ENCODE measurements around the gene BMP8A. TPM values are rescaled to one million over a fixed set of nuclear protein-coding genes. Genes with fewer than 3 reads are reported as not detected.
A peak's percentile ranks its signal among the peaks of the same experiment; 100 is the strongest.
"Not testable (repeated sequence)": the region's sequence is repeated elsewhere in the genome, so short reads cannot be mapped to it uniquely, and the experiment has no call there.

The BMP8A gene, protein sequence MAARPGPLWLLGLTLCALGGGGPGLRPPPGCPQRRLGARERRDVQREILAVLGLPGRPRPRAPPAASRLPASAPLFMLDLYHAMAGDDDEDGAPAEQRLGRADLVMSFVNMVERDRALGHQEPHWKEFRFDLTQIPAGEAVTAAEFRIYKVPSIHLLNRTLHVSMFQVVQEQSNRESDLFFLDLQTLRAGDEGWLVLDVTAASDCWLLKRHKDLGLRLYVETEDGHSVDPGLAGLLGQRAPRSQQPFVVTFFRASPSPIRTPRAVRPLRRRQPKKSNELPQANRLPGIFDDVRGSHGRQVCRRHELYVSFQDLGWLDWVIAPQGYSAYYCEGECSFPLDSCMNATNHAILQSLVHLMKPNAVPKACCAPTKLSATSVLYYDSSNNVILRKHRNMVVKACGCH
- 0.05 TPM in 1 of 2 replicates, not detected in the other for total RNA-seq (2014; rRNA removed; shearing (Covaris generic))

- DNase-seq (ENCODE audit: low spot score) = peak; percentile 57
These were observed at the start of gene BMP8A for GRCh38 chr1:39491146-39491921. Gene BMP8A (plus strand): TSS chr1:39491636. CDS start chr1:39491992, 356 bp downstream.

DNA sequence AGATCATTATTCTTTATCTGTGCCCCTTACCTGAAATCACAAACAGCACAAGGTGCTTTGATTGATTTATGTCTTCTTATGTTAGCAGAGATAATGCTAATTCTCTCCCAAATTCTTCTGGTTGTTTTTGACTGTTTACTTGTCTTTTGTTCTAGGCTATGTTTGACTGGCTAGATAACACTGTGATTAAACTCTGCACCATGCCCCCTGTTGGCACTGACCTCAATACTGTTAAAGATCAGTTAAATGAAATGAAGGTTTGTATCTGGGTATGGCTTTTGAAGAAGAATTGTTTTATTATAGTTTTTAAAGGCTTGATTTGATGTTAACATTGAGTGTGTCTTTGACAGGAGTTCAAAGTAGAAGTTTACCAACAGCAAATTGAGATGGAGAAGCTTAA, 49.6 kb upstream of the BMP8A start:
- DNase-seq (ENCODE audit: low spot score) = no peak

GRCh38 chr1:39445573-39445972, 45.9 kb upstream of the BMP8A start:
- DNase-seq (ENCODE audit: low spot score) = no peak

GRCh38 chr1:39446986-39447567, 44.4 kb upstream of the BMP8A start:
- DNase-seq (ENCODE audit: low spot score) = no peak

DNA sequence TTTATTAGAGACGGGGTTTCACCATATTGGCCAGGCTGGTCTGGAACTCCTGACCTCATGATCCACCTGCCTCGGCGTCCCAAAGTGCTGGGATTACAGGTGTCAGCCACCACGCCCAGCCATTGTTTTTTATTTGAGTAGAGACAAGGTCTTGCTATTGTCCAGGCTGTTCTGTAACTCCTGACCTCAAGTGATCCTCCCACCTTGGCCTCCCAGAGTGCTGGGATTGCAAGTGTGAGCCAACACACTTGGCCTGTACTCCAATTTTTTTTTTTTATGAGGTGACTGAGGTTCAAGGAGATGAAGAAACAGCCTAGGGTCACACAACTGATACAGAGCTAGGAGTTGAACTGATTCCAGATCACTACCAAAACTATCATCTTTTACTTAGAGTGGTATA, 41.4 kb upstream of the BMP8A start:
- DNase-seq (ENCODE audit: low spot score) = not testable (repeated sequence)

- no peak for DNase-seq (ENCODE audit: low spot score)
These were observed 40.4 kb upstream of the BMP8A start for GRCh38 chr1:39450956-39451606.

DNA sequence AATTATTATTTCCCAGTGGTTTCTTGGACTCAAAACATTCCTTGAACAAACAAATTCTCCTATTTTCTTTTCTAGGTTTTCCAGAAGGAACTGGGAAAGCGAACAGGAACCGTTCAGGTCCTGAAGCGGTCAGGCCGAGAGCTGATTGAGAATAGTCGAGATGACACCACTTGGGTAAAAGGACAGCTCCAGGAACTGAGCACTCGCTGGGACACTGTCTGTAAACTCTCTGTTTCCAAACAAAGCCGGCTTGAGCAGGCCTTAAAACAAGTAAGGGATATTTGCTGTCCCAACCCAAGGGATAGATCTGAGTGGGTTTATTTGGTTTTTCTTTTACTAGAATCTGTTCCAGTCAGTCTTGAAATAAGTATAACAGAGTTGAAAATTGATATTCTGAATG, 39.4 kb upstream of the BMP8A start:
- no peak for DNase-seq (ENCODE audit: low spot score)

DNA sequence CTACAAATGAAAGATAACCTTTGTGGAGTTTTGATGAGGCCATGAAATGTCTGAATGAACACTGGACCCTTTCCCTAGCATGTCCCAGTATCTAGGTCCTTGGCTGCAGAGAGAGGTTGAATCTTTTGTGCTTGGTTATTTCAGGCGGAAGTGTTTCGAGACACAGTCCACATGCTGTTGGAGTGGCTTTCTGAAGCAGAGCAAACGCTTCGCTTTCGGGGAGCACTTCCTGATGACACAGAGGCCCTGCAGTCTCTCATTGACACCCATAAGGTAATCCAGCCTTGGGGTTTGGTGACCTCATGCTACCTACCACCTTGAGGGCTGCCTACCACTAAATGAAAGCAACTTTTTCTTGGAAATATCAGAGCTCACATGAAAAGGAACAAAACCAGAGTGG, 38.9 kb upstream of the BMP8A start:
- no peak for DNase-seq (ENCODE audit: low spot score)

DNA sequence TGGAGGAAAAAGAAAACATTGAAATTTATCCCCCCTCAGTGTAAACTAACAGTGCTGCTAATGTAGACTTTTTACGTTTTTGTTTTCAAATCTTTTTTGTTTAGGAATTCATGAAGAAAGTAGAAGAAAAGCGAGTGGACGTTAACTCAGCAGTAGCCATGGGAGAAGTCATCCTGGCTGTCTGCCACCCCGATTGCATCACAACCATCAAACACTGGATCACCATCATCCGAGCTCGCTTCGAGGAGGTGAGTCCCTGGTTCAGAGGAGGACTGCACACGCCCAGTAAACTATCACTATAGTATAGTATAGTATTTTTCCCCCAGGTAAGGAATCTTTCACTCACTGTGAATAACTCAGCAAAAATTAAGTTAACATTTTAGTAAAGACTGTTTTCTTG, 37.8 kb upstream of the BMP8A start:
- no peak for DNase-seq (ENCODE audit: low spot score)

- DNase-seq (ENCODE audit: low spot score) = no peak
These were observed 32.4 kb upstream of the BMP8A start for GRCh38 chr1:39458991-39459390.

GRCh38 chr1:39462074-39462473, 29.4 kb upstream of the BMP8A start:
- no peak for DNase-seq (ENCODE audit: low spot score)

DNA sequence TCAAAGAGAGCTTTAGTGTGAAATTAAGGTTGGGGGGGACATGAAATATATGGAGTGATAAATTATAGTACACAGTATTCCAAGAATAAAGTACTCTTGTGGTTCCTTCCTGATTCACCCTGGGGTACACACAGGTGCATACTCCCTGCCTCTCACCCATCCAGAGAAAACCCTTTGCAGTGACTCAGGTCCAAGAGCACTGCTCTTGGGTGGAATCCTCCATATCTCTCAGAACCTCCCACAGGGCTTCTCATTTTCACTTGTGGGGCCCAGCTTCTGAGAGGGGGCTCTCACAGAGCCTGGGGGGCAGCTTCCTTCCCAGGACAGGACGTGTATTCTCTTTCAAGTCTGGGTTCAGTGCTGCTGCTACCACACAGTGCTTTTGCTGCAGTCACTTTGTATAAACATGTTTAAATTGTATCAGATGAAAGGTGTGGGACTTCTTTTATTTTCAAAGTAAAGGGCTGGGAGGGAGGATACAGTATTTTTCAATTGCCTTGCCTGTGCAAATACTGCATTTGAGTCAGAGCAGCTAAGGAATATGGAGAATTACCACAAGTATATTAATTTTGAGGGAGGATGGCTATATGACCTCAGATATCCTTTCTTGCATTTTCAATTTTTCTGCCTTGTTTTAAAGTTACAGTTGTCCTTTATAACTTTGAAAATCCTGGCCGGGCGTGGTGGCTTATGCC, 24.9 kb upstream of the BMP8A start:
- no peak for DNase-seq (ENCODE audit: low spot score)

- DNase-seq (ENCODE audit: low spot score) = not testable (repeated sequence)
These were observed 24.2 kb upstream of the BMP8A start for GRCh38 chr1:39467108-39467720.

- DNase-seq (ENCODE audit: low spot score) = no peak
These were observed 22.3 kb upstream of the BMP8A start for GRCh38 chr1:39469150-39469549.

GRCh38 chr1:39470040-39470439, 21.4 kb upstream of the BMP8A start:
- no peak for DNase-seq (ENCODE audit: low spot score)

GRCh38 chr1:39472826-39473225, 18.6 kb upstream of the BMP8A start:
- DNase-seq (ENCODE audit: low spot score) = no peak

DNA sequence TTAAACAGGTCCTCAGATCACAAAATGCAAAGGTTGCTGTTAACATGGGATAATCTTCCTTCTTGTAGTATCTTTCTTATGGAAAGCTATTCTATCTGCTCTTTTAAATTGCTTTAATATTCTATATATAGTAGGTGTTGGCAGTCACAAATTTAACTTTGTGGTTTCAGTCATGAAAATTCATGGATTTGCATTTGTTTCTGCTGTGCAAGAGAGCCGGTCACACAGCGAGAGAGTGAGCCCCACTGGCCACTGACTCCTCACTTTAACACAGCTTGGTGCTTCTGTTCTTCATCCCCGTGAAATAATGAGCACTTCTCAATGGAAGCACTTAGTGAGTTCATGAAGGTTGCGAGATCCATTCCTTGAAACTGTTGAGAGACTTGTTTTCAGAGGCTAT, 18.1 kb upstream of the BMP8A start:
- no peak for DNase-seq (ENCODE audit: low spot score)

- DNase-seq (ENCODE audit: low spot score) = no peak
These were observed 16.6 kb upstream of the BMP8A start for GRCh38 chr1:39474810-39475209.

DNA sequence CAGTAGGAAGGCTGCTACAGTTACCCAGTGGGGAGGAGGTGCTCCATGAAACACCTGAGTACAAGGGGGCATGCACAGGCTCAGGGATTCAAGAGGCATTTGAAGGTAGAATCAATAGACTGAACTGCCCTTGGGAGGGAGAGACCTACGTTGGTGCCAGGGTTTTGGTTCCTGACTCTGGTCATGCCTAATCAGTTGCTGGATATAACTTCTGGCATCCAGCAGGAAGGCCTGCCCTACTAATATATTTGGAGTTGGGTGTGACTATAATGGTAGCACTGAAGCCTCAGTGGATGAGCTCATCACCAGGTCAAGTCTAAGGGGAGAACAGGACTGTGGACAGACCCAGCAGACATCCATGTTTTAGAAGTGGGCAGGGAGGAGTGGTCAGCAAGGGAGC, 15.9 kb upstream of the BMP8A start:
- DNase-seq (ENCODE audit: low spot score) = not testable (repeated sequence)

DNA sequence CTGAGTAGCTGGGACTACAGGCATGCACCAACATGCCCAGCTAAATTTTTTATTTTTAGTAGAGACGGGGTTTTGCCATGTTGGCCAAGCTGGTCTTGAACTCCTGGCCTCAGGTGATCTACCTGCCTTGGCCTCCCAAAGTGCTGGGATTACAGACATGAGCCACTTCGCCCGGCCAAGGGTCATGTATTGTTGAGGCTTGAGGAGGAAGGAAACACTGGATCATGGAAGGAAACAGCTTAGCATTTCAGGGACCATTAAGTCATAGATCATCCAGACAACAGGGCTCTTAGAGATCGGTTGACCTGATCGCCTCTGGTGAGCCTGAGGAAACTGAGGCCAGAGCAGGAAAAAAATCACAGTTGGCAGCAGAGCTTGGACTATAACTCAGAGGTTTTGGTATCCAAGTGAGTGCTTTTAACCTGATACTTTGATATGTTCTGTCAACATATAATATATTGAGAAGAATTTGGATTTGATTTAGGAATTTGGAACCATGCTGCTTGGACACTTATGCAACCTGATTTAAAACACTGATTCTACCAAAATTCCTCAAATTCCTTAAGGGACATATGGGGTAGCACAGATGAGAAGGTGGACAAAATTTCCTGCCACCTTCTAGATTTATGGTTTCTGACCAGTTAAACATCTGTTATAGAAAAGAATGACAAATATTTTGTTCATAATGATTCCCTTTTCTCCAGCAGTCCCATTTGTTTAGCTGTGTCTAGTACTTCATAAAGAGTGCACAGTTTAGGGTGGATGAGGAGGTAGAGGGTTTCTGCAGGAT, 13.1 kb upstream of the BMP8A start:
- no peak for DNase-seq (ENCODE audit: low spot score)
